GM19467 (cell line): ENCODE data around the gene MAML2.
A peak's percentile ranks its signal among the peaks of the same experiment; 100 is the strongest.

Experiments used
- ATAC-seq: cut with Tn5 transposase; IDR thresholded peaks from one replicate; pipeline ENCODE4 v1.9.1; 2021; ENCODE audit warnings: mild to moderate bottlenecking, moderate library complexity; ENCODE audit not compliant: unreplicated experiment

Gene MAML2

DNA sequence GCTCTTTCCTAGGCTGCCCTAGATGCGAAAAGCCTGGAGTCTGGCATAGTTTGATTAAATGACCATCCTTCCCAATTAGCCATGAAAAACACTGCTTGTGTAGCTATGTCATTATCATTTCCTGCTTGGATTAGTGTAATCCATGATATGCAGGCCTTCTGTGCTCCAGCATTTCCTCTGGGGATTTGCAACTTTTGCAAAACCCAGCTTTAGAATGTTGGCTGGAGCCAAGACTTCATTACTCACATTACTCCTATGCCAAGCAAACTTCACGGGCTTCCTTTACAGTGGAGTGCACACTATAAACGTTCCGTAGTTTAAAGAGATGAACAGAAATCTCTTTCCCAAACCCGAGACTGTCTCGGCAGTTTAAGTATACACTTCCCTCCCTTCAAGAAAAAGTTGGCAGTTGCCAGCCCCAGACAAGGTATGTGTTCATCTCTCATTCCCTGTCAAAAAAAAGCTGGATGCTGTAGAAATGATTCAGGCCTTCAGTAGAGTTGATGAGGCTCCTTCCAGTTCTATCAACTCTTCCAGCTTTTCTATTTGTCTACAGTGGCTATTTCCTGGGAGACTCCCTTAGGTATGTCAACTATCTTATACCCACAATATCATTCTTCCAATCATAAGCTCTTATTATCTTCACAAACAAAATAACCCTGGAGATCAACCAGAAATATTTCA lies 180.0 kb downstream of the MAML2 start:
- ATAC-seq: no peak

GRCh38 chr11:96161307-96162089 lies 181.5 kb downstream of the MAML2 start:
- ATAC-seq: no peak

GRCh38 chr11:96160732-96161306 lies 182.2 kb downstream of the MAML2 start:
- ATAC-seq: no peak

GRCh38 chr11:96159968-96160367 lies 183.0 kb downstream of the MAML2 start:
- ATAC-seq: no peak

DNA sequence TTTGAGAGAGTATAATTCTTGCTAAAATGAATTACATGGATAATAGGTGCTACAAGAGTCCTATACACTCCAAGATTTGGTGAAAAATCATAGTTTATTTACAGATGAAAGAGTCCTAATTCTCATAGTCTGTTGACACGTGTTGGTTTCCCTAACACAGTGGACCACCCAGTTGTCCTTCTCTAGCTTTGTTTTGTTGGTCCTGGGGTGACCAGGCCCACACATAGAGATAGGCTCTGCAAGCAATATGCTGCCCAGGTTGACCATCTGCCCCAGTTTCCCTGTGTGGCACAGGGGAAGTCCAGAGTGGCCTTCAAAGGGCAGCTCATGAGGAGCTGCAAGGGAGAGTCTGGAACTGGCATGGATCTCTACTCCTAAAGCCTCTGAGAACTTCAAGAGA lies 184.9 kb downstream of the MAML2 start:
- no peak for ATAC-seq

DNA sequence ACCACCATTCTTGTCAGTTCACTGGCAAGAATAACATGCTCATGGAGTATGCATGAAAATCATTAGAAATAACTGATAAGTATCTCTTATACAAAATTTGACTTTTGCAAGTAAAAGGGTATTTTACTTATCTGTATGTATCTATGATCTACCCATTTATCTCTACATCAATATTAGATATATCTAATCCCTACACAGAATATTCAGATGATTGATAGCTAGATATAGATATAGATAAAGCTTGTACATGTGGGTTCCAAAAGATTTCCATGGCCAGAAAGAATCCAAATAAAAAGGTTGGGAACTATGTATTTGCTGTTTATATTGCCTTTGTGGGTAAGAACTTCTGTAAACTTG lies 185.5 kb downstream of the MAML2 start:
- ATAC-seq: no peak

- ATAC-seq: no peak
Observed at GRCh38 chr11:96156379-96156722, 186.6 kb downstream of the MAML2 start.

- peak; percentile 55 for ATAC-seq
Observed at GRCh38 chr11:96155627-96156378, 187.2 kb downstream of the MAML2 start.

GRCh38 chr11:96154802-96155520 lies 188.0 kb downstream of the MAML2 start:
- no peak for ATAC-seq

- no peak for ATAC-seq
Observed at GRCh38 chr11:96152623-96153022, 190.4 kb downstream of the MAML2 start.

DNA sequence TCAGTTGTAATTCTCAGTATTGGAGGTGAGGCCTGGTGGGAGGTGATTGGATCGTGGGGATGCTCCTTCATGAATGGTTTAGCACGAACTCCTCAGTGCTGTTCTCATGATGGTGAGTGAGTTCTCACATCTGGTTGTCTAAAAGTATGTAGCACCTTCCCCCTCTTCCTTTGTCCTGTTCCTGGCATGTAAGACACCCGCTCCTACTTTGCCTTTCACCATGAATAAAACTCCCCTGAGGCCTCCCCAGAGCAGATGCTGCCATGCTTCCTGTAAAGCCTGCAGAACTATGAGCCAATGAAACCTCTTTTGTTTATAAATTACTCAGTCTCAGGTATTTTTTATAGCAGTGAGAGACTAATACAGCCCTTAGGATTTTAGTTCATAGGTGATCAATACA lies 191.5 kb downstream of the MAML2 start:
- no peak for ATAC-seq

GRCh38 chr11:96150609-96151008 lies 192.4 kb downstream of the MAML2 start:
- no peak for ATAC-seq

DNA sequence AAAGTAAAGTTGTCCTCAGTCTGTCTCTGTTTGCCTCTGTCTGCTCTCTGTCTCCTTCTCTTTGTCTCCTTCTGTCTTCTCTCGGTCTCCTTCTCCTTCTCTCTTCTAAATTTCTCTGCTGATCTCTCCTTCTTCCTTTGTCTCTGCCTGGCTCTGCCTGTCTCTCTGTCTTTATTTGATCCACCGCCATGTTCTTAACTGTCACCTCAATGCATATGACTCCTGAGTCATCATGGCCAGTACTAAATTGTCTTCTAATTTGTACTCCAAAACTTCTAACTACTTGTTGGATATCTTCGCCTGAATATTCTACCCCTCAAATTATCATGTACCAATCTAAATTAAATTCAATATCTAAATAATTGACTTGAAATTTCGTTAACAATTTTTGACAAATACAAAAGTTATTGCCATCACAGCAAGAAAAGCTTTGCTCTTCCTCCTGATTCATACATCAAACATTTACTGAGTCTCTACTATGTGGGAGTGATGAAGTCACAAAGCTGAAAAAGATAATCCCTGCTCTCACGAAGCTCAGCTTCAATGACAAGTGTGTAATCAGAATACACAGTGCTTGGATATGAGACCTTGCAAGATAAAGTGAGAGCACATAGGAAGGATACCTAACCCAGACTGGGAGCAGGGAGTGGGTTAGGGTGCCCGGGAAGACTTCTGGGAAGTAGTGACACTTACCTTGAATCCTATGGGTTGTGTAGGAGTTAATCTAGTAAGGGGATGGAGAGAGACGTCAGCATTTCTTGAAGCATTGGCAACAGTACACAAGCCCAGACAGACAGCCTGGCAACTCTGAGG lies 193.0 kb downstream of the MAML2 start:
- ATAC-seq: no peak

- ATAC-seq: no peak
Observed at GRCh38 chr11:96147906-96148486, 195.0 kb downstream of the MAML2 start.

GRCh38 chr11:96147186-96147585 lies 195.8 kb downstream of the MAML2 start:
- ATAC-seq: no peak

GRCh38 chr11:96146765-96147164 lies 196.2 kb downstream of the MAML2 start:
- no peak for ATAC-seq

DNA sequence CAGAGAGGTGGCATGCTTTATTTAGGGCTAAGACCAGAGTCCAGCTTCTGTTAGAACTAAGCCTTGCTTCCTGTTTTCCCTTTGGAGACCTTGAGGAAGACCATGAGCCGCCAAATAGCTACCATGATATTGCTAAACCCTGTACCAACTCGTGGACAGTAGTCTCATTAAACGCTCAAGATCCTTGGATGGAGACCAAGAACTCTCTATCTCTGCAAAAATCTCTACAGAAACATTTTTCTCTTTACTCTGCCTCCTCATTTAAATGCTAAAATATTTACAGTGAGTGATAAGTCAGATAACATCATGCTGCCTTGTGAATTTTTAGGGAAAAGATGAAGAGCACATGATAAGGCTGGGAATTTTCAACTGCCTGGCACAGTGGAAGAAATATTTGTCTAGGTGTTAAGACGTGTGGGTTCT lies 197.8 kb downstream of the MAML2 start:
- no peak for ATAC-seq

DNA sequence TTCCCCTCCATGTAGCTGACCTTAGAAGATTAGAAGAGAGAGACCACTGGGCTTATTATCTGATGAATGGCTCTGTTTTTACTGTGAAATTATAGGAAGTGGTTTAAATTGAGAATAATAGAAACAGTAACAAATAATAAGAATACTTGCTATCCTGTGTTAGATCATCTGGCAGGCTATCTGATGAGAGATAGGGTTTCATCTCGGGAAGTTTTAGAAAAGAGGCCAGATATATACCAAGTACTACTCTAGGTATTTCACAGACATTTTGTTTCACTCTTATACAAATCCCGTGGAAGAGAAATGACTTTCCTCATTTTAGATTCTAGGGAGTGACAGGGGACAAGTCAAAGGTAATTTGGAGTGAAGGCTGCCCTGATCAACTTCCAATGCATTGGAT lies 198.4 kb downstream of the MAML2 start:
- no peak for ATAC-seq

DNA sequence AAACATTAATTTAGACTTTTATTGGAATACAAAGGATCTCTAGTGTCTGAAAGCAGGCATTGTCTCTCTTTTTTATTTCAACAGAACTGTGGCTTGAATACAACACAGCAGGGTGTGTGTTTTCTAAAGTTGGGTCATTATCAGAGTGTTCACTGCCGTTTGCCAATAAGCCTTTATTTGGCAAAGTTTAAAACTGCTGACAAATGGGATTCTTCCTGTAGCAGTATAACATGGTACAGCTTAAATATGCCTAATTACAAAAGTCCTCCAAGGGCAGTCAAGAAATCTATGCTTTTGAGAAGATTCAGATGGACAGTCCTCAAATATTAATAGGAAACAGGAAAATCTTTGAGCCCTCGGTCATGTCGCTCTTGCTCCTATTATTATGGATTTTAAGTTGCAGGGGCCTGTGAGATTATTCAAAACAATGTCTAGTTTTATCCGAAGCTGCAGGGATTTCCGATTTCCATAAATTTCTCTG lies 199.9 kb downstream of the MAML2 start:
- no peak for ATAC-seq

DNA sequence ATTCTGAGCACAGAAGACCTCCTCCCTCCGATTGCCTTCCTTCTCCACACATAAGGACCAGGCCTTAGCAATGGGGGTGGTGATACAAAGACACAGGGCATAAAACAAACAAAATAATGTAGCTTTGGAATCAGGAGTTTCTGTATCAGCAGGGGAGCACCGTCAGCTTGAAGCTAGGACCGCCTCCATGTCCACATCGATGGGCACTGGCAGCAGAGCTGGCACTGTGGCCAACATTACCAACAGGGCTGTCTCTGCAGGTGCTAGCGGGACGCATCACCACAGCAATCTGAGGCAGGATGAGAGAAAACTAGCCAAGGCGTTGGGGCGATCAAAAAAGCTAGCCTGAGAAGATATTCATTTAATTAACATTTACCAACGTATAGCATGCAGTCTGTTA lies 201.4 kb downstream of the MAML2 start:
- no peak for ATAC-seq
